Measurements from ENCODE around the gene TMEM129.
A peak's percentile ranks its signal among the peaks of the same experiment; 100 is the strongest.

GRCh38 chr4:1726146-1726934 lies 5.2 kb upstream of the TMEM129 start:
- TF ChIP-seq CTCF (conservative IDR thresholded peaks at IDR 0.05) = peak; percentile 97
- TF ChIP-seq EZH2 (IDR thresholded peaks at IDR 0.05; ENCODE audit: low read depth) = no peak

Data from PC-9 (cell line).